HepG2 (cell line): ENCODE measurements around the gene THAP3. TPM values are rescaled to one million over a fixed set of nuclear protein-coding genes. Genes with fewer than 3 reads are reported as not detected.

Experiments
- ARNT2 ChIP-seq: sonication (generic); formaldehyde crosslinking; IDR thresholded peaks from 2 replicates; pipeline ENCODE4 v1.8.0; 2022; ENCODE audit warnings: mild to moderate bottlenecking, low read depth, missing genetic modification reagents, moderate library complexity
- ESRRA ChIP-seq: sonication (generic); formaldehyde crosslinking; IDR thresholded peaks from 2 replicates; pipeline ENCODE4 v1.5.1; 2020; ENCODE audit warnings: mild to moderate bottlenecking, low read depth, missing genetic modification reagents
- HES4 ChIP-seq: sonication (generic); formaldehyde crosslinking; IDR thresholded peaks from 2 replicates; pipeline ENCODE4 v1.9.0; 2021; ENCODE audit warnings: mild to moderate bottlenecking, missing genetic modification reagents, borderline replicate concordance
- HNF4G ChIP-seq, 2 experiments: sonication (generic) in 1 of 2; formaldehyde crosslinking in 1 of 2; IDR thresholded peaks; 2 replicates each; pipeline versions ENCODE4 v1.4.0 to v1.6.1; 2011 to 2020; ENCODE audit warnings: borderline replicate concordance in 2 of 2, low read depth in 2 of 2, mild to moderate bottlenecking in 2 of 2, low read length in 1 of 2, missing genetic modification reagents in 1 of 2, moderate library complexity in 1 of 2
- HOXA3 ChIP-seq: sonication (generic); formaldehyde crosslinking; IDR thresholded peaks from 2 replicates; pipeline ENCODE4 v1.5.0; 2020; ENCODE audit warnings: missing genetic modification reagents
- KLF16 ChIP-seq, 2 experiments: sonication (generic) in 1 of 2; formaldehyde crosslinking in 1 of 2; IDR thresholded peaks; 2 replicates each; pipeline versions ENCODE4 v1.6.1 to v1.8.0; 2016 to 2023; ENCODE audit warnings: missing genetic modification reagents in 2 of 2, missing compliant biosample characterization in 1 of 2
- LCORL ChIP-seq, 2 experiments: fragments of 450-650 bp in 1 of 2; sonication (generic) in 1 of 2; formaldehyde crosslinking in 1 of 2; IDR thresholded peaks; 2 replicates each; pipeline versions ENCODE4 v1.5.0 to v1.6.1; 2017 to 2020; ENCODE audit warnings: antibody characterized with exemption in 1 of 2, missing genetic modification reagents in 1 of 2
- PITX1 ChIP-seq: sonication (generic); formaldehyde crosslinking; IDR thresholded peaks from 2 replicates; pipeline ENCODE4 v1.5.1; 2020; ENCODE audit warnings: mild to moderate bottlenecking, missing genetic modification reagents
- RBM39 ChIP-seq: fragments of 200-400 bp; formaldehyde crosslinking; IDR thresholded peaks from one replicate; pipeline ENCODE4 v1.6.1; 2018; ENCODE audit warnings: antibody characterized with exemption, mild to moderate bottlenecking, low read depth, low read length; ENCODE audit not compliant: poor library complexity, severe bottlenecking
- SP5 ChIP-seq: IDR thresholded peaks from 2 replicates; pipeline ENCODE4 v1.6.1; 2016; ENCODE audit warnings: low read depth, borderline replicate concordance
- ZBTB38 ChIP-seq: sonication (generic); formaldehyde crosslinking; IDR thresholded peaks from 2 replicates; pipeline ENCODE4 v1.5.1; 2020; ENCODE audit warnings: mild to moderate bottlenecking, missing genetic modification reagents
- ZFP82 ChIP-seq: sonication (generic); formaldehyde crosslinking; IDR thresholded peaks from 2 replicates; pipeline ENCODE4 v1.5.1; 2020; ENCODE audit warnings: mild to moderate bottlenecking, missing genetic modification reagents, borderline replicate concordance
- ZHX1 ChIP-seq: sonication (generic); formaldehyde crosslinking; IDR thresholded peaks from 2 replicates; pipeline ENCODE4 v1.8.1; 2022; ENCODE audit warnings: low read depth, mild to moderate bottlenecking, missing genetic modification reagents
- ZHX2 ChIP-seq, 2 experiments: sonication (generic) in 1 of 2; formaldehyde crosslinking in 1 of 2; IDR thresholded peaks; 2 replicates each; pipeline versions ENCODE4 v1.6.1 to v1.9.0; 2014 to 2022; ENCODE audit warnings: antibody characterized with exemption in 1 of 2, borderline replicate concordance in 1 of 2, inconsistent platforms in 1 of 2, low read depth in 1 of 2, missing genetic modification reagents in 1 of 2
- ZNF749 ChIP-seq: sonication (generic); formaldehyde crosslinking; IDR thresholded peaks from 2 replicates; pipeline ENCODE4 v1.8.0; 2022; ENCODE audit warnings: mild to moderate bottlenecking, missing genetic modification reagents, moderate library complexity, borderline replicate concordance
- ZSCAN22 ChIP-seq: sonication (generic); formaldehyde crosslinking; IDR thresholded peaks from 2 replicates; pipeline ENCODE4 v1.4.0; 2020; ENCODE audit warnings: mild to moderate bottlenecking, missing genetic modification reagents
- ZSCAN29 ChIP-seq: sonication (generic); formaldehyde crosslinking; conservative IDR thresholded peaks from 2 replicates; pipeline ENCODE4 v1.4.0; 2020; ENCODE audit warnings: mild to moderate bottlenecking, missing genetic modification reagents
- polyA plus RNA-seq, 8 experiments: library from polyadenylated mRNA; depleted of rRNA in 3 of 8; stranded (reverse) in 7 of 8; unstranded in 1 of 8; fragments of >200 nt; fragmentation: Illumina TruSeq in 4 of 8; extraction: Trizol in 4 of 8; gene quantifications; 2 replicates each; pipeline versions ENCODE4 v1.2.1 to v1.2.3, GENCODE V29; 2011 to 2016; ENCODE audit warnings: low read depth in 4 of 8, missing spikeins in 1 of 8, mixed read lengths in 1 of 8; ENCODE audit not compliant: insufficient read depth in 1 of 8
- total RNA-seq, 5 experiments: library from RNA; depleted of rRNA; stranded (reverse); fragments of >200 nt; fragmentation: Illumina TruSeq; extraction: Trizol; gene quantifications; 2 replicates each; pipeline ENCODE4 v1.2.3, GENCODE V29; 2016; ENCODE audit warnings: low read depth in 1 of 5

THAP3 gene
- total and polyA plus RNA-seq, 2 of the 13 experiments (the other 11 are each of a cell fraction or from before 2014, with no cell fraction given): 10.3 to 14.9 TPM

- peak; percentile 64; the same call in 1 of the 2 replicates for TF ChIP-seq ZHX2 (IDR thresholded peaks at IDR 0.05; ENCODE audit: low read depth)
- TF ChIP-seq ZHX2 (CRISPR knock-in tag; IDR thresholded peaks at IDR 0.05; ENCODE audit: borderline replicate concordance): no peak
- TF ChIP-seq ZSCAN22 (CRISPR knock-in tag): no peak
- peak; percentile 59 for TF ChIP-seq SP5 (CRISPR knock-in tag)
- TF ChIP-seq KLF16 (CRISPR knock-in tag; IDR thresholded peaks at IDR 0.05): 0 out of 4 replicates have a peak, but pooled peaks of 1 of the 2 experiments have one; percentile 33
- TF ChIP-seq HNF4G (IDR thresholded peaks at IDR 0.05; ENCODE audit: borderline replicate concordance, low read depth, low read length): no peak
- TF ChIP-seq HNF4G (CRISPR knock-in tag; IDR thresholded peaks at IDR 0.05; ENCODE audit: borderline replicate concordance, low read depth): 0 out of 2 replicates have a peak, but pooled peaks have one; percentile 32
- peak; percentile 84 for TF ChIP-seq HOXA3
- peak; percentile 53; the same call in 1 of the 2 replicates for TF ChIP-seq ESRRA (CRISPR knock-in tag)
- peak; percentile 5; the same call in 1 of the 2 replicates for TF ChIP-seq ARNT2 (CRISPR knock-in tag)
- peak; percentile 49; the same call in 1 of the 2 replicates for TF ChIP-seq ZSCAN29
- no peak for TF ChIP-seq LCORL (IDR thresholded peaks at IDR 0.05)
- TF ChIP-seq LCORL (CRISPR knock-in tag; IDR thresholded peaks at IDR 0.05): 0 out of 2 replicates have a peak, but pooled peaks have one; percentile 30
- TF ChIP-seq ZFP82: 0 out of 2 replicates have a peak, but pooled peaks have one; percentile 70
- 0 out of 2 replicates have a peak, but pooled peaks have one; percentile 47 for TF ChIP-seq HES4 (CRISPR knock-in tag)
- peak; percentile 12; the same call in 1 of the 2 replicates for TF ChIP-seq ZHX1 (CRISPR knock-in tag)
- TF ChIP-seq ZNF749 (CRISPR knock-in tag): 0 out of 2 replicates have a peak, but pooled peaks have one; percentile 12
- peak; percentile 28 for TF ChIP-seq RBM39
- TF ChIP-seq ZBTB38 (CRISPR knock-in tag): peak; percentile 34; the same call in 1 of the 2 replicates
- peak; percentile 57 for TF ChIP-seq PITX1 (CRISPR knock-in tag)
Observed at GRCh38 chr1:6624710-6625583, at the start of gene THAP3 (continued).
